Islet precursor cell (in vitro differentiated cells): ENCODE results near the gene PPM1N.
A peak's percentile ranks its signal among the peaks of the same experiment; 100 is the strongest.

ENCODE experiments used
- DNase-seq: peaks from one replicate; pipeline ENCODE4 v3.0.0-alpha.2; 2018

PPM1N gene

DNA sequence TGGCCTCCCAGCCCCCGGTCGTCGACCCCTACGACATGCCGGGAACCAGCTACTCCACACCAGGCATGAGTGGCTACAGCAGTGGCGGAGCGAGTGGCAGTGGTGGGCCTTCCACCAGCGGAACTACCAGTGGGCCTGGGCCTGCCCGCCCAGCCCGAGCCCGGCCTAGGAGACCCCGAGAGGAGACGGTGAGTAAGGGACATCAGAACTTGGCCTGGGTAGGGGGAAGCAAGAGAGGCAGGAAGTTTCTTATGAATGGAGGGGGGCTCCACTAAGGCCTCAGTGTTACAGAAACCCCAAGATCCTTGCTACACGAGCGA is 27.5 kb upstream of the PPM1N start:
- DNase-seq = no peak

DNA sequence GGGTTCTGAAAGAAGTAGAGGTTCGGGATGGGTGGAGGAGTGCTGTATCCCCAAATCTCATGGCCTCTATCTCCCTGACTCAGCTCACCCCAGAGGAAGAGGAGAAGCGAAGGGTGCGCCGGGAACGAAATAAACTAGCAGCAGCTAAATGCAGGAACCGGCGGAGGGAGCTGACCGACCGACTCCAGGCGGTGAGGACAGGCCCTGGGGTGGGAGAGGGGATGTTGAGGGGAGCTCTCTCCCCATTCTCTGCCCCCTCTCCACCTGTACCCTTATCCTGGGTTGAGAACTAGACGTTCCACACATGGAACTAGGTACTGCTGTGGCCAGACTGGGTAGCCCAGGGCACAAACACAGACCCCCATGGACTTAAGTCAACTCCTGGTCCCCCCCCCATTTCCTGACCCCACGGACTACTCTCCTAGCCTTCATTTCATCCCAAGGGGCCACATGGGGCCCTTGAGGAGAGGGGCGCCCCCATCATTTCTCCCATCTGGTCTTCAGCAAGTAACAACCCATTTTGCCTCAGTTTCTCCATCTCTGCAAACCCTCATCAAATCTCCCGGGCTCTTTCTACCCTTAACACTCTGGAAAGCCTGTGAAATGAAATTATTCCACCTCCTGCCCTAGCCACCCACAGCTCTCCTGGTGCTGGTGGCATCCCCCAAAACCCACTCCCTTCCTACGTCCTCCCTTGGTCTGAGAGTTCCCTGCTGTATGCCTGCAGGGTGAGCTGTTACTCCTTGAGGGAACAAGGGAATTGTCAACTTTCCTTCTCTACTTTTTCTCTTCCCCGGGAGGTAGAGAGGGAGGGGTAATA is 26.9 kb upstream of the PPM1N start:
- DNase-seq = no peak

DNA sequence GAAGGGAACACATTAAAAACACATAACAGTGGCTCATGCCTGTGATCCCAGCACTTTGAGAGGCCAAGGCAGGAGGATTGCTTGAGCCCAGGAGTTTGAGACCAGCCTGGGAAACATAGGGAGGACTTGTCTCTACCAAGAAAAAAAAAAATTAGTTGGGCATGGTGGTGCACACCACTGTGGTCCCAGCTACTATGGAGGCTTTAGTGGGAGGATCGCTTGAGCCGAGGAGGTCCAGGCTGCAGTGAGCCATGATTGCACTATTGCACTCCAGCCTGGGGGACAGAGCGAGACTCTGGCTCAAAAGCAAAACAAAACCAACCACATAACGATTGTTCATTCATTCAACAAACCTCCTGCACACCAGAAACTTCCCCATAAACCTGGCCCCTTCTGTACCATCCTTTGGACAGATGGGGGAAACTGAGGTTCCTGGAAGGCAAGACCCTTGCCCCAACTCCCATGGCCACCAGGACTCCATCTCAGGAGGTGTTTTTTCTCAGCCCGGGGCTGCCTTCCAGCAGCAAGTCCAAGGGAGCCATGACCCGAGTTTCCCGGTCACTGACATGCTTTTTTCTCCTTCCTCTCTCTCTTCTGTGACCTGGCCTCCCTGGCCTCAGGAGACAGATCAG is 26.2 kb upstream of the PPM1N start:
- DNase-seq = no peak

DNA sequence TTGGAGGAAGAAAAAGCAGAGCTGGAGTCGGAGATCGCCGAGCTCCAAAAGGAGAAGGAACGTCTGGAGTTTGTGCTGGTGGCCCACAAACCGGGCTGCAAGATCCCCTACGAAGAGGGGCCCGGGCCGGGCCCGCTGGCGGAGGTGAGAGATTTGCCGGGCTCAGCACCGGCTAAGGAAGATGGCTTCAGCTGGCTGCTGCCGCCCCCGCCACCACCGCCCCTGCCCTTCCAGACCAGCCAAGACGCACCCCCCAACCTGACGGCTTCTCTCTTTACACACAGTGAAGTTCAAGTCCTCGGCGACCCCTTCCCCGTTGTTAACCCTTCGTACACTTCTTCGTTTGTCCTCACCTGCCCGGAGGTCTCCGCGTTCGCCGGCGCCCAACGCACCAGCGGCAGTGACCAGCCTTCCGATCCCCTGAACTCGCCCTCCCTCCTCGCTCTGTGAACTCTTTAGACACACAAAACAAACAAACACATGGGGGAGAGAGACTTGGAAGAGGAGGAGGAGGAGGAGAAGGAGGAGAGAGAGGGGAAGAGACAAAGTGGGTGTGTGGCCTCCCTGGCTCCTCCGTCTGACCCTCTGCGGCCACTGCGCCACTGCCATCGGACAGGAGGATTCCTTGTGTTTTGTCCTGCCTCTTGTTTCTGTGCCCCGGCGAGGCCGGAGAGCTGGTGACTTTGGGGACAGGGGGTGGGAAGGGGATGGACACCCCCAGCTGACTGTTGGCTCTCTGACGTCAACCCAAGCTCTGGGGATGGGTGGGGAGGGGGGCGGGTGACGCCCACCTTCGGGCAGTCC is 25.5 kb upstream of the PPM1N start:
- no peak for DNase-seq

- no peak for DNase-seq
Measured at GRCh38 chr19:45473367-45473681, 24.9 kb upstream of the PPM1N start.

GRCh38 chr19:45473682-45474605 is 24.3 kb upstream of the PPM1N start:
- DNase-seq = no peak

DNA sequence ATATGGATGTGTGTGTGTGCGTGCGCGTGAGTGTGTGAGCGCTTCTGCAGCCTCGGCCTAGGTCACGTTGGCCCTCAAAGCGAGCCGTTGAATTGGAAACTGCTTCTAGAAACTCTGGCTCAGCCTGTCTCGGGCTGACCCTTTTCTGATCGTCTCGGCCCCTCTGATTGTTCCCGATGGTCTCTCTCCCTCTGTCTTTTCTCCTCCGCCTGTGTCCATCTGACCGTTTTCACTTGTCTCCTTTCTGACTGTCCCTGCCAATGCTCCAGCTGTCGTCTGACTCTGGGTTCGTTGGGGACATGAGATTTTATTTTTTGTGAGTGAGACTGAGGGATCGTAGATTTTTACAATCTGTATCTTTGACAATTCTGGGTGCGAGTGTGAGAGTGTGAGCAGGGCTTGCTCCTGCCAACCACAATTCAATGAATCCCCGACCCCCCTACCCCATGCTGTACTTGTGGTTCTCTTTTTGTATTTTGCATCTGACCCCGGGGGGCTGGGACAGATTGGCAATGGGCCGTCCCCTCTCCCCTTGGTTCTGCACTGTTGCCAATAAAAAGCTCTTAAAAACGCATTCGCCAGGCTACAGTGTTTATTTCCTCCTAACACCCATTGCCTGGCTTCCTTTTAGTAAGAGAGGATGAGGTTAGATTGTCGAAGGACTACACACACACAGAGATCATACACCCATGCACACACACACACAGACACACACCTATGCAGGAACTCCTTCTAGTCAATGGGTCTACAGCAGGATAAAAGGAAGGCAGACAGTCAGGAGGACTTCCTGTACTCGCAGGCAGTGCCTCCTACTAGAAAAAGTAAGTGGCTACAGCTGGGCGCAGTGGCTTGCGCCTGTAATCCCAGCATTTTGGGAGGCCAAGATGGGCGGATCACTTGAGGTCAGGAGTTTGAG is 23.4 kb upstream of the PPM1N start:
- DNase-seq = no peak

GRCh38 chr19:45475537-45476291 is 22.5 kb upstream of the PPM1N start:
- no peak for DNase-seq

GRCh38 chr19:45476304-45476703 is 21.9 kb upstream of the PPM1N start:
- DNase-seq = no peak

- no peak for DNase-seq
Measured at GRCh38 chr19:45477186-45477585, 21.1 kb upstream of the PPM1N start.

GRCh38 chr19:45477713-45478453 is 20.4 kb upstream of the PPM1N start:
- no peak for DNase-seq

DNA sequence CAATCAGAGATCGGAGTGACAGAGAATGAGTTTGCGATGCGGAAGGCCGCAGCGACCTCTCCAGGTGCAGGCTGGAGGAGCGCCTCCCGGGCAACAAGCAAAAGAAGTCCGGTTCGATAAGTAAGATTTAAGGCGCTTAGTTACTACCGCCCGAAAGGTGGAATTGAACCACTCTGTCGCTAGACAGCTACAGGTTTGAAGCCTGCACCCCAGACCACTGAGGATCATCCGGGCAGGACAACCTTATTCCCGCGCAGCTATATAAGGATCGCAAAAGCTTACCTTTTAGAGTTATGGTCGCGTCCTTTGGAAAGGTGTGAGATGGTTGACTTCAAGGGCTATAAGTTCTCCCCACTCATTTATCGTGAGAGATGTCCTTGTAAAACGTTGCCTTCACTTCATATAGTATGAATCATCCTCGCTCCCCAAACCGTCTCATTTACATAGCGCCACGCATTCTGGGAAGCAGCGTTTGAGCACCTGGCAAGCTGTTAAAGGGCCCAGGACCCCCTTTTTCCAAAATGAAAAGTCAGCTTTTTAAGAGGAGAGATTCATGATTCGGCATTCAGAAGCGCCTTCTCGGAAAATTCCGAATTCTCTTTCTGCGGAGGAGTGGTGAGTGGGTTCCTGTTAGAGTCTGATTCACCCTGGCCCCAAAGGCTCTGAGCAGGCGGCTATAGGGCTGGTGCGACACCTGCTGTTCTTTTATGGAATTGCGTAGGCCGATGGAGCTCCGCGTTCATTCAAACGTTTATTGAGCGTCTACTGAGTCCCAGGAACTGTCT is 19.6 kb upstream of the PPM1N start:
- peak; percentile 96 for DNase-seq

- no peak for DNase-seq
Measured at GRCh38 chr19:45483033-45483432, 15.2 kb upstream of the PPM1N start.

GRCh38 chr19:45484273-45484945 is 13.8 kb upstream of the PPM1N start:
- no peak for DNase-seq

DNA sequence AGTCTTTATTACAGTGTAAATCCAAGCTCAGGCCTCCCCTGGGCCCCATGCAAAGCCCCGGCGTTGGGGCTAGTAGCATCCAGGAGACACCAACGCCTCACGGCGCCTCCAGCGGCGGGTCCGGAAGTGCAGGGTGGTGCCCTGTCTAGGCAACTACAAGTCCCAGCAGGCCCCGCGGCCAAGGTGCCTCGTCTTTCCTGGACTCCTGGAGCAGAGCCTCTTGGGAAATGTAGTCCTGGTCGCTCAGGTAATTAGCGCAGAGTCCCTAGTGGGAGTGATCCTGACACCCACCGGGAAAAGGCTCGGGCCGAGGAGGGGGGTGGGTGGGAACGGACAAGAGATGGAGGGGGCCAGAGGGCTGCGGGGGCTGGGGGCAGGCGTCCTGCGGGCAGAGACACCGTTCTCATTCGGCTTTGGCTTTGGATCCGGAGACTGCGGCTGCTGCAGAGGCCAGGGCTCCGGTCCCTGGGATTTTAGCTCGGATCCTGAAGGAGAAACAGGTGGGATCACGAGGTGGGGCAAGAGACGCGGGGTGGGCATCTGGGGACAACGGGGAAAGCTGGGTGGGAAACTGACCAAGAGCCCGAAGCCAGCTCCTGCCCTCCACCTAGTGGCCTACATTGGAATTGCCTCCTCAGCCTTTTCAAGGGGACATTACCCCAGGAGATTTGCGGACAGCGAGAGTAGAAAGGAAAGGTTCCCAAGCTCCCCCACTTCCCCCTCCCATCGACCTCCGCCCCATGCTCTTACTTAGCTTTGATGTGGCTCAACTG is 12.8 kb upstream of the PPM1N start:
- peak; percentile 97 for DNase-seq

DNA sequence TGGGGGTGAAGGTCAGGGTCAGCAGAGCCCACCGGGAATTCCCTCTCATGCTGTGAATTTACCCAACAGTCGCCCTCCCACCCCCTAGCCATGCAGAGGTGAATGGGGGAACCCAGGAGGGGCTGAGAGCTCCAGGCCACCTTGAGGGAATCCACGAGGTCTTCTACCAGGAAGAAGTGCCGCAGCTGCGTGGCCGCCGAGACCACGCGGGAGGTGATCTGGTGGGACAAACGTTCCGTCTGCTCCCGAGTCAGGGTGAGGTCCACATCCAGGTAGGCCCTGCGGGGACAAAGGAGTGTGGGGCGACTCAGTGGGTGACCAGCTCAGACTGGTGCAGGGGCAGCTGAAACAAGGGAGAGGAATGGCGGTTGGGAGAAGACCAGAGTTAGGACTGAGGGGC is 9.5 kb upstream of the PPM1N start:
- DNase-seq = no peak

DNA sequence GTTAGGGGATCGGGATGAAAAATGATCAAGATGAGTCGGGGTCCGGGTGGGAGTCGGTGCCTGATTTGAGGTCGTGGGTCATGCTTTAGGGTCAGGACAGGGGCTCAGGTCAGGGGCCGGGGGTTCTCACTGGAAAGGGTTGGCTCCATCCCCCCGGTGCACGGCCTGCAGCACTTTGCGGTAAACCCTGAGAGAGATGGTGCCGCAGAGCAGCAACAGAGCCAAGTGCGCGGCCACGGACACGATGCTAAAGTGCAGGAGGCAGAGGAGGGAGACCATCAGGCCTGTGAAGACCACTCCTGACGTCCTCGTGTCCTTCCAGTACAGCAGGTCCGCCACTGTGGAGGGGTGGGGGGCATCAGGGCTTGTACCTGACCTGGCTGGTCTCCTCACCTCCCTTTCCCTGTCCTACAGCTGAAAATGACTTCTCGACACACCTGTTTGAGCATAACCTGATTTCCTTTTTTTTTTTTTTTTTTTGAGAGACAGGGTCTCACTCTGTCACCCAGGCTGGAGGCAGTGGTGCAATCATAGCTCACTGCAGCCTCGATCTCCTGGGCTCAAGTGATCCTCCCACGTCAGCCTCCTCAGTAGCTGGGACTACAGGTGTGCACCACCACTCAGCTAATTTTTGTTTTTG is 8.9 kb upstream of the PPM1N start:
- DNase-seq = no peak
